WTC11 (cell line): Measurements from ENCODE around the gene EEFSEC. TPM values are rescaled to one million over a fixed set of nuclear protein-coding genes. Genes with fewer than 3 reads are reported as not detected.

Source experiments
- ATAC-seq: fragments of 200-7000 bp; cut with Tn5 transposase; 2 replicates; pipeline ENCODE4 v1.10.0; 2021; ENCODE audit warnings: mild to moderate bottlenecking, moderate library complexity
- CTCF ChIA-PET: fragments of 300-600 bp; sonication (Branson Sonifier 250); formaldehyde crosslinking; loops from one replicate; lab custom pipeline; 2021; ENCODE audit warnings: antibody characterized with exemption; lab: Charles Lee
- POLR2A ChIA-PET: fragments of 350-600 bp; sonication (Branson Sonifier 250); formaldehyde crosslinking; loops from one replicate; lab custom pipeline; 2021; ENCODE audit warnings: antibody characterized with exemption; lab: Charles Lee
- DNase-seq: peaks from one replicate; pipeline ENCODE4 v3.0.0; 2021; ENCODE audit warnings: low spot score
- H3K27ac Mint-ChIP-seq: 2 replicates; pipeline ENCODE4 v1.8.0; 2021; ENCODE audit warnings: mixed read lengths
- H3K27me3 Mint-ChIP-seq: 2 replicates; pipeline ENCODE4 v1.8.0; 2021; ENCODE audit warnings: low read depth, mild to moderate bottlenecking, moderate library complexity, mixed read lengths
- H3K36me3 Mint-ChIP-seq: 2 replicates; pipeline ENCODE4 v1.8.0; 2021; ENCODE audit warnings: mixed read lengths
- H3K4me1 Mint-ChIP-seq: 2 replicates; pipeline ENCODE4 v1.8.0; 2022; ENCODE audit warnings: mixed read lengths
- H3K4me3 Mint-ChIP-seq: 2 replicates; pipeline ENCODE4 v1.8.0; 2021; ENCODE audit warnings: mild to moderate bottlenecking, moderate library complexity, mixed read lengths
- H3K9me3 Mint-ChIP-seq: 2 replicates; pipeline ENCODE4 v1.8.0; 2021; ENCODE audit warnings: mixed read lengths
- ATF2 ChIP-seq: sonication (generic); formaldehyde crosslinking; IDR thresholded peaks from 2 replicates; pipeline ENCODE4 v1.8.1; 2022; ENCODE audit warnings: low read depth, missing genetic modification reagents, borderline replicate concordance
- FOXK1 ChIP-seq: sonication (generic); formaldehyde crosslinking; IDR thresholded peaks from 2 replicates; pipeline ENCODE4 v1.8.0; 2022; ENCODE audit warnings: mild to moderate bottlenecking, moderate library complexity, missing genetic modification reagents
- GABPB1 ChIP-seq: sonication (generic); formaldehyde crosslinking; IDR thresholded peaks from 2 replicates; pipeline ENCODE4 v1.8.1; 2023; ENCODE audit warnings: mild to moderate bottlenecking, missing genetic modification reagents
- IRF1 ChIP-seq: sonication (generic); formaldehyde crosslinking; IDR thresholded peaks from 2 replicates; pipeline ENCODE4 v1.8.0; 2023; ENCODE audit warnings: missing genetic modification reagents
- JUN ChIP-seq: sonication (generic); formaldehyde crosslinking; IDR thresholded peaks from 2 replicates; pipeline ENCODE4 v1.8.0; 2023; ENCODE audit warnings: mild to moderate bottlenecking, missing genetic modification reagents
- KAT7 ChIP-seq: sonication (generic); formaldehyde crosslinking; IDR thresholded peaks from 2 replicates; pipeline ENCODE4 v1.8.1; 2023; ENCODE audit warnings: missing genetic modification reagents, mild to moderate bottlenecking, borderline replicate concordance
- NR2C2 ChIP-seq: sonication (generic); formaldehyde crosslinking; IDR thresholded peaks from 2 replicates; pipeline ENCODE4 v1.8.0; 2022; ENCODE audit warnings: mild to moderate bottlenecking, missing genetic modification reagents
- OVOL2 ChIP-seq: fragments of 250-450 bp; sonication (Bioruptor Pico); IDR thresholded peaks from 2 replicates; pipeline ENCODE4 v1.9.0; 2021; ENCODE audit warnings: mild to moderate bottlenecking, borderline replicate concordance
- PREB ChIP-seq: sonication (generic); formaldehyde crosslinking; IDR thresholded peaks from 2 replicates; pipeline ENCODE4 v1.8.1; 2022; ENCODE audit warnings: mild to moderate bottlenecking, missing genetic modification reagents, moderate library complexity, borderline replicate concordance
- RELA ChIP-seq: sonication (generic); formaldehyde crosslinking; IDR thresholded peaks from 2 replicates; pipeline ENCODE4 v1.8.1; 2022; ENCODE audit warnings: missing genetic modification reagents, mild to moderate bottlenecking, borderline replicate concordance
- SP1 ChIP-seq: sonication (generic); formaldehyde crosslinking; conservative IDR thresholded peaks from 2 replicates; pipeline ENCODE4 v1.8.1; 2022; ENCODE audit warnings: missing genetic modification reagents
- TP53 ChIP-seq: sonication (generic); formaldehyde crosslinking; IDR thresholded peaks from 2 replicates; pipeline ENCODE4 v1.8.1; 2023; ENCODE audit warnings: mild to moderate bottlenecking, missing genetic modification reagents
- USF2 ChIP-seq: sonication (generic); formaldehyde crosslinking; IDR thresholded peaks from 2 replicates; pipeline ENCODE4 v1.8.1; 2023; ENCODE audit warnings: mild to moderate bottlenecking, missing genetic modification reagents, moderate library complexity
- ZNF263 ChIP-seq: sonication (generic); formaldehyde crosslinking; IDR thresholded peaks from 2 replicates; pipeline ENCODE4 v1.8.1; 2022; ENCODE audit warnings: low read depth, mild to moderate bottlenecking, moderate library complexity, missing genetic modification reagents
- ZNF423 ChIP-seq: fragments of 250-450 bp; sonication (Bioruptor Pico); IDR thresholded peaks from 2 replicates; pipeline ENCODE4 v2.1.2; 2022; ENCODE audit warnings: mild to moderate bottlenecking, moderate library complexity
- total RNA-seq: library from RNA; stranded (reverse); gene quantifications from 3 replicates; pipeline ENCODE4 v1.2.3, GENCODE V29; 2021
- TF ChIP-seq, protein P1 (sequence below): sonication (generic); formaldehyde crosslinking; IDR thresholded peaks from 2 replicates; pipeline ENCODE4 v1.8.1; 2023; ENCODE audit warnings: mild to moderate bottlenecking, missing genetic modification reagents
- TF ChIP-seq, protein P2 (sequence below): sonication (generic); formaldehyde crosslinking; IDR thresholded peaks from 2 replicates; pipeline ENCODE4 v1.8.0; 2022; ENCODE audit warnings: missing genetic modification reagents
- TF ChIP-seq, protein P3 (sequence below): fragments of 250-450 bp; sonication (Bioruptor Pico); IDR thresholded peaks from 2 replicates; pipeline ENCODE4 v2.1.2; 2022; ENCODE audit warnings: mild to moderate bottlenecking, moderate library complexity

Gene EEFSEC
- total RNA-seq, 1 experiment from 2014 or later = 13.7 TPM

DNA sequence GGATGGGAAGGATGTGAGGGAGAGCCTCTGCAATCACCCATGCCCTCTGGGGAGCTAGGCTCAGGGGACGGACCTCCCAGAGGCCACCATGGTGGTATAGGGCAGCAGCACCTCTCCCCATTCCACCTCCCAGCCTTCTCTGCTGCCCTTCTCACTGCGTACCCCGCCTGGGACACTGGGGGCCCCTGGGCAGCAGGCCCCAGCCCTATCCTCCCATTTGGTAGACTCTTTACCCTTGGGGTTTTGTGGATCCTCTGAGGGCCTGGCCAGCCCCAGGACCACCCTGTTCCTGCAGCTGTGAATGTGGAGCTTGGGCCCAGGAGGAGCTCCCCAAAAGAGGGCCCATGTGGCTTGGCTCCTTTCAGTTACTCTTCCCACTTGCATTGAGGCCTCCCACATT lies 181.5 kb downstream of the EEFSEC start:
- Mint-ChIP-seq H3K4me3 (no peak overlapping the region), H3K27me3 (no peaks in the 10 kb centered on the region), H3K9me3 (no peaks in the 10 kb centered on the region), H3K4me1 (peaks cover 20% of the 10 kb centered on the region), H3K36me3 (no peaks in the 10 kb centered on the region), H3K27ac (no peak overlapping the region)
- no peak for DNase-seq
- ATAC-seq = no peak
- ChIA-PET POLR2A (no interaction called here), CTCF (interaction anchor here (3.0 kb wide), 1 partner anchor 13 kb away, joined by 19 read pairs; no protein-coding TSS in a partner anchor)
- TF ChIP-seq, protein P1, sequence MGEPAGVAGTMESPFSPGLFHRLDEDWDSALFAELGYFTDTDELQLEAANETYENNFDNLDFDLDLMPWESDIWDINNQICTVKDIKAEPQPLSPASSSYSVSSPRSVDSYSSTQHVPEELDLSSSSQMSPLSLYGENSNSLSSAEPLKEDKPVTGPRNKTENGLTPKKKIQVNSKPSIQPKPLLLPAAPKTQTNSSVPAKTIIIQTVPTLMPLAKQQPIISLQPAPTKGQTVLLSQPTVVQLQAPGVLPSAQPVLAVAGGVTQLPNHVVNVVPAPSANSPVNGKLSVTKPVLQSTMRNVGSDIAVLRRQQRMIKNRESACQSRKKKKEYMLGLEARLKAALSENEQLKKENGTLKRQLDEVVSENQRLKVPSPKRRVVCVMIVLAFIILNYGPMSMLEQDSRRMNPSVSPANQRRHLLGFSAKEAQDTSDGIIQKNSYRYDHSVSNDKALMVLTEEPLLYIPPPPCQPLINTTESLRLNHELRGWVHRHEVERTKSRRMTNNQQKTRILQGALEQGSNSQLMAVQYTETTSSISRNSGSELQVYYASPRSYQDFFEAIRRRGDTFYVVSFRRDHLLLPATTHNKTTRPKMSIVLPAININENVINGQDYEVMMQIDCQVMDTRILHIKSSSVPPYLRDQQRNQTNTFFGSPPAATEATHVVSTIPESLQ (CRISPR knock-in tag) = no peak
- TF ChIP-seq NR2C2 (no peak), FOXK1 (CRISPR knock-in tag) (no peak)

DNA sequence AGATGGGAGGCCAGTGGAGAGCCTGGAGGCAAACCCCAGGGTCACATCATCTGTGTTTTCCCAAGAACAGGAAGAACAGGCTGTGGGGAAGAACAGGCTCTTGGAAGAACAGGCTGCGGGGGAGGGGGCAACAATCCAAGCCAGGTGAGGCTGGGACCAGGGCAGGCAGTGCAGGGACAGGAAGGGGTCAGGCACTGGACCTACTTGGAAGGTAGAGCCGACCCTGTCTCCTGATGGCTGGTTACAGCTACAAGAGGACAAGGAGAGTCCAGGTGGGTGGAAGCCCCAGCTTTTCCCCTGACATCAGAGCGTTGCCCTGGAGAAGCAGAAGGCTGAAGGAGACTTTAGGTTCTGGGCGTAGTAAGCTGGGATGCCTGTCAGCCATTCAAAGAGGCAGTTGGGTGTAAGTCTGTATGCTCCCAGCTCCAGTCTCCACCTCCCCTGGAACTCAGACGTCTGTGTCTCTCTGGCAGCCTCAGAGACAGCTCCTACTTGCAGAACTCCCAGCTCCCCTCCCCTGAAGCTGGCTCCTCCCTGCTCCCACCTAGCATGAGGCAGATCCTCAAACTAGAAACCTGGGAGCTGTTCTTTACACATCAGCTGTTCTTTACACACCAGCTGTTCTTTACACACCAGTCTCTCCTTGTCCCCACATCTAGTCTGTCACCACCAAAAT lies 182.5 kb downstream of the EEFSEC start:
- DNase-seq = peak; percentile 39
- no peaks in the 10 kb centered on the region for H3K36me3 Mint-ChIP-seq
- POLR2A ChIA-PET = no interaction called here
- CTCF ChIA-PET = interaction anchor here (0.6 to 3.0 kb wide), 3 partner anchors 14 to 203 kb away, joined by 3 to 19 read pairs (median 3); no protein-coding TSS in a partner anchor
- H3K9me3 Mint-ChIP-seq = no peaks in the 10 kb centered on the region
- no peaks in the 10 kb centered on the region for H3K27me3 Mint-ChIP-seq
- no peak for TF ChIP-seq FOXK1 (CRISPR knock-in tag)
- TF ChIP-seq, protein P2, sequence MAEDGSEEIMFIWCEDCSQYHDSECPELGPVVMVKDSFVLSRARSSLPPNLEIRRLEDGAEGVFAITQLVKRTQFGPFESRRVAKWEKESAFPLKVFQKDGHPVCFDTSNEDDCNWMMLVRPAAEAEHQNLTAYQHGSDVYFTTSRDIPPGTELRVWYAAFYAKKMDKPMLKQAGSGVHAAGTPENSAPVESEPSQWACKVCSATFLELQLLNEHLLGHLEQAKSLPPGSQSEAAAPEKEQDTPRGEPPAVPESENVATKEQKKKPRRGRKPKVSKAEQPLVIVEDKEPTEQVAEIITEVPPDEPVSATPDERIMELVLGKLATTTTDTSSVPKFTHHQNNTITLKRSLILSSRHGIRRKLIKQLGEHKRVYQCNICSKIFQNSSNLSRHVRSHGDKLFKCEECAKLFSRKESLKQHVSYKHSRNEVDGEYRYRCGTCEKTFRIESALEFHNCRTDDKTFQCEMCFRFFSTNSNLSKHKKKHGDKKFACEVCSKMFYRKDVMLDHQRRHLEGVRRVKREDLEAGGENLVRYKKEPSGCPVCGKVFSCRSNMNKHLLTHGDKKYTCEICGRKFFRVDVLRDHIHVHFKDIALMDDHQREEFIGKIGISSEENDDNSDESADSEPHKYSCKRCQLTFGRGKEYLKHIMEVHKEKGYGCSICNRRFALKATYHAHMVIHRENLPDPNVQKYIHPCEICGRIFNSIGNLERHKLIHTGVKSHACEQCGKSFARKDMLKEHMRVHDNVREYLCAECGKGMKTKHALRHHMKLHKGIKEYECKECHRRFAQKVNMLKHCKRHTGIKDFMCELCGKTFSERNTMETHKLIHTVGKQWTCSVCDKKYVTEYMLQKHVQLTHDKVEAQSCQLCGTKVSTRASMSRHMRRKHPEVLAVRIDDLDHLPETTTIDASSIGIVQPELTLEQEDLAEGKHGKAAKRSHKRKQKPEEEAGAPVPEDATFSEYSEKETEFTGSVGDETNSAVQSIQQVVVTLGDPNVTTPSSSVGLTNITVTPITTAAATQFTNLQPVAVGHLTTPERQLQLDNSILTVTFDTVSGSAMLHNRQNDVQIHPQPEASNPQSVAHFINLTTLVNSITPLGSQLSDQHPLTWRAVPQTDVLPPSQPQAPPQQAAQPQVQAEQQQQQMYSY (CRISPR knock-in tag) = peak; percentile 14; the same call in 1 of the 2 replicates
- H3K27ac Mint-ChIP-seq = peak overlapping the region; percentile 41; the same call in 1 of the 2 replicates
- peaks cover 18% of the 10 kb centered on the region for H3K4me1 Mint-ChIP-seq
- ATAC-seq = peak; percentile 81
- H3K4me3 Mint-ChIP-seq = no peak overlapping the region

- ChIA-PET CTCF (interaction anchor here (3.0 kb wide), 1 partner anchor 14 kb away, joined by 19 read pairs; no protein-coding TSS in a partner anchor), POLR2A (no interaction called here)
- Mint-ChIP-seq H3K4me3 (no peak overlapping the region), H3K27me3 (no peaks in the 10 kb centered on the region), H3K4me1 (peaks cover 18% of the 10 kb centered on the region), H3K9me3 (no peaks in the 10 kb centered on the region), H3K27ac (no peak overlapping the region), H3K36me3 (no peaks in the 10 kb centered on the region)
- no peak for ATAC-seq
- DNase-seq = no peak
- TF ChIP-seq ATF2 (CRISPR knock-in tag) = no peak
- no peak for TF ChIP-seq GABPB1 (CRISPR knock-in tag)
- TF ChIP-seq SP1 (CRISPR knock-in tag) = no peak
- TF ChIP-seq OVOL2 = no peak
- no peak for TF ChIP-seq ZNF263
- TF ChIP-seq, protein P3, sequence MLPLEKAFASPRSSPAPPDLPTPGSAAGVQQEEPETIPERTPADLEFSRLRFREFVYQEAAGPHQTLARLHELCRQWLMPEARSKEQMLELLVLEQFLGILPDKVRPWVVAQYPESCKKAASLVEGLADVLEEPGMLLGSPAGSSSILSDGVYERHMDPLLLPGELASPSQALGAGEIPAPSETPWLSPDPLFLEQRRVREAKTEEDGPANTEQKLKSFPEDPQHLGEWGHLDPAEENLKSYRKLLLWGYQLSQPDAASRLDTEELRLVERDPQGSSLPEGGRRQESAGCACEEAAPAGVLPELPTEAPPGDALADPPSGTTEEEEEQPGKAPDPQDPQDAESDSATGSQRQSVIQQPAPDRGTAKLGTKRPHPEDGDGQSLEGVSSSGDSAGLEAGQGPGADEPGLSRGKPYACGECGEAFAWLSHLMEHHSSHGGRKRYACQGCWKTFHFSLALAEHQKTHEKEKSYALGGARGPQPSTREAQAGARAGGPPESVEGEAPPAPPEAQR (CRISPR knock-in tag) = no peak
- no peak for TF ChIP-seq TP53
- TF ChIP-seq USF2 (CRISPR knock-in tag) = no peak
- no peak for TF ChIP-seq IRF1
- TF ChIP-seq JUN (CRISPR knock-in tag) = no peak
- no peak for TF ChIP-seq PREB (CRISPR knock-in tag)
- no peak for TF ChIP-seq RELA (CRISPR knock-in tag)
- TF ChIP-seq KAT7 (CRISPR knock-in tag) = no peak
- no peak for TF ChIP-seq ZNF423 (CRISPR knock-in tag)
Observed at GRCh38 chr3:128336337-128337156, 183.3 kb downstream of the EEFSEC start.
